Neutrophil (primary cell): Measurements from ENCODE around the gene MAP1LC3A.
"Not testable (repeated sequence)": the region's sequence is repeated elsewhere in the genome, so short reads cannot be mapped to it uniquely, and the experiment has no call there.

Experiments used
- H3K27ac ChIP-seq: fragments of 200-600 bp; sonication (generic); 2 replicates; pipeline ENCODE4 v1.5.1; 2016; ENCODE audit warnings: mild to moderate bottlenecking, moderate library complexity
- H3K27me3 ChIP-seq: fragments of 200-600 bp; sonication (generic); 2 replicates; pipeline ENCODE4 v1.6.0; 2016; ENCODE audit warnings: mild to moderate bottlenecking
- H3K36me3 ChIP-seq: fragments of 200-600 bp; sonication (generic); 2 replicates; pipeline ENCODE4 v1.5.1; 2017
- H3K4me1 ChIP-seq, 2 experiments: fragments of 200-600 bp in 1 of 2; sonication (generic) in 1 of 2; 1 replicate in 1 of 2; 2 replicates in 1 of 2; pipeline versions ENCODE4 v1.5.1 to v1.6.1; 2013 to 2016; ENCODE audit warnings: low read depth in 1 of 2, low read length in 1 of 2, mild to moderate bottlenecking in 1 of 2, moderate library complexity in 1 of 2; ENCODE audit not compliant: control insufficient read depth in 1 of 2, insufficient read depth in 1 of 2
- H3K4me3 ChIP-seq, 2 experiments: fragments of 200-600 bp in 1 of 2; sonication (generic) in 1 of 2; 1 replicate in 1 of 2; 2 replicates in 1 of 2; pipeline ENCODE4 v1.5.1; 2013 to 2016; ENCODE audit warnings: low read depth in 1 of 2, low read length in 1 of 2, mild to moderate bottlenecking in 1 of 2, moderate library complexity in 1 of 2
- H3K9me3 ChIP-seq: fragments of 200-600 bp; sonication (generic); 2 replicates; pipeline ENCODE4 v1.5.1; 2016
- CTCF ChIP-seq: fragments of 200-600 bp; sonication (generic); IDR thresholded peaks from 2 replicates; pipeline ENCODE4 v1.5.1; 2016; ENCODE audit warnings: antibody characterized with exemption

Gene MAP1LC3A

GRCh38 chr20:34514897-34515483 is 43.5 kb upstream of the MAP1LC3A start:
- peaks cover 17 to 19% of the 10 kb centered on the region in 2 experiments for H3K4me1 ChIP-seq
- peaks cover 25% of the 10 kb centered on the region for H3K36me3 ChIP-seq
- H3K27ac ChIP-seq: peak overlapping the region; percentile 10
- no peak for TF ChIP-seq CTCF
- H3K4me3 ChIP-seq: peak overlapping the region; percentile 84 to 89
- H3K9me3 ChIP-seq: no peaks in the 10 kb centered on the region
- no peaks in the 10 kb centered on the region for H3K27me3 ChIP-seq

GRCh38 chr20:34515484-34516246 is 42.9 kb upstream of the MAP1LC3A start:
- H3K9me3 ChIP-seq: no peaks in the 10 kb centered on the region
- H3K36me3 ChIP-seq: peaks cover 22% of the 10 kb centered on the region
- no peak for TF ChIP-seq CTCF
- peaks cover 17 to 19% of the 10 kb centered on the region in 2 experiments for H3K4me1 ChIP-seq
- peak overlapping the region; percentile 79 for H3K27ac ChIP-seq
- H3K27me3 ChIP-seq: no peaks in the 10 kb centered on the region
- peak overlapping the region; percentile 84 to 89 for H3K4me3 ChIP-seq

- TF ChIP-seq CTCF: peak; percentile 37
- H3K27me3 ChIP-seq: no peaks in the 10 kb centered on the region
Observed at GRCh38 chr20:34516247-34517113, 42.0 kb upstream of the MAP1LC3A start, which contains the start of gene DYNLRB1. Gene DYNLRB1 (plus strand): TSS chr20:34516422. CDS start chr20:34516459, 37 bp downstream.

GRCh38 chr20:34517114-34517505 is 41.4 kb upstream of the MAP1LC3A start:
- TF ChIP-seq CTCF: no peak

More at GRCh38 chr20:34516247-34517113, 42.0 kb upstream of the MAP1LC3A start, which contains the start of gene DYNLRB1:
- H3K4me3 ChIP-seq: peak within 1 kb of the TSS; percentile 84 to 89
- H3K9me3 ChIP-seq: no peaks in the 10 kb centered on the region
- H3K36me3 ChIP-seq: peaks cover 14% of the 10 kb centered on the region
- peak within 1 kb of the TSS; percentile 79 for H3K27ac ChIP-seq
- H3K4me1 ChIP-seq: peaks cover 17 to 19% of the 10 kb centered on the region in 2 experiments

GRCh38 chr20:34518863-34519262 is 39.7 kb upstream of the MAP1LC3A start:
- H3K4me1 ChIP-seq: peaks cover 17 to 25% of the 10 kb centered on the region in 2 experiments
- H3K27ac ChIP-seq, H3K36me3 ChIP-seq, H3K9me3 ChIP-seq, H3K4me3 ChIP-seq, H3K27me3 ChIP-seq: not testable (repeated sequence)

More at GRCh38 chr20:34517114-34517505, 41.4 kb upstream of the MAP1LC3A start:
- Histone ChIP-seq H3K9me3 (no peaks in the 10 kb centered on the region), H3K27me3 (no peaks in the 10 kb centered on the region), H3K4me3 (peak overlapping the region; percentile 84 to 89), H3K4me1 (peaks cover 17 to 19% of the 10 kb centered on the region in 2 experiments), H3K27ac (peak overlapping the region; percentile 79), H3K36me3 (peaks cover 12% of the 10 kb centered on the region)

- not testable (repeated sequence) for H3K27ac ChIP-seq, H3K4me3 ChIP-seq, H3K9me3 ChIP-seq, H3K36me3 ChIP-seq, H3K27me3 ChIP-seq
- peaks cover 17 to 24% of the 10 kb centered on the region in 2 experiments for H3K4me1 ChIP-seq
Observed at GRCh38 chr20:34519841-34520240, 38.7 kb upstream of the MAP1LC3A start.
